ENCODE results near the gene MAN1C1. TPM values are rescaled to one million over a fixed set of nuclear protein-coding genes. Genes with fewer than 3 reads are reported as not detected.
A peak's percentile ranks its signal among the peaks of the same experiment; 100 is the strongest.

MAN1C1 gene
- total RNA-seq, 1 donor from 2014 or later = 6.6 TPM

GRCh38 chr1:25774206-25774803, 157.7 kb downstream of the MAN1C1 start:
- DNase-seq (ENCODE audit: low read depth) = no peak

- no peak for DNase-seq (ENCODE audit: low read depth)
Observed at GRCh38 chr1:25774921-25775771, 158.6 kb downstream of the MAN1C1 start.

GRCh38 chr1:25779388-25779787, 162.8 kb downstream of the MAN1C1 start:
- no peak for DNase-seq (ENCODE audit: low read depth)

- no peak for DNase-seq (ENCODE audit: low read depth)
Observed at GRCh38 chr1:25779894-25780293, 163.3 kb downstream of the MAN1C1 start.

- no peak for DNase-seq (ENCODE audit: low read depth)
Observed at GRCh38 chr1:25780318-25781129, 163.9 kb downstream of the MAN1C1 start.

GRCh38 chr1:25781130-25781433, 164.5 kb downstream of the MAN1C1 start:
- DNase-seq (ENCODE audit: low read depth) = no peak

GRCh38 chr1:25782608-25783201, 166.1 kb downstream of the MAN1C1 start:
- no peak for DNase-seq (ENCODE audit: low read depth)

GRCh38 chr1:25784575-25785051, 168.0 kb downstream of the MAN1C1 start:
- peak; percentile 68 for DNase-seq (ENCODE audit: low read depth)

GRCh38 chr1:25785333-25786067, 168.9 kb downstream of the MAN1C1 start:
- no peak for DNase-seq (ENCODE audit: low read depth)

- DNase-seq (ENCODE audit: low read depth) = peak; percentile 50
Observed at GRCh38 chr1:25786887-25787759, 170.5 kb downstream of the MAN1C1 start.

GRCh38 chr1:25787760-25788166, 171.2 kb downstream of the MAN1C1 start:
- no peak for DNase-seq (ENCODE audit: low read depth)

- DNase-seq (ENCODE audit: low read depth) = no peak
Observed at GRCh38 chr1:25790472-25790871, 173.9 kb downstream of the MAN1C1 start.

GRCh38 chr1:25792115-25792514, 175.5 kb downstream of the MAN1C1 start:
- peak; percentile 67 for DNase-seq (ENCODE audit: low read depth)

GRCh38 chr1:25793585-25794170, 177.1 kb downstream of the MAN1C1 start:
- DNase-seq (ENCODE audit: low read depth) = no peak

GRCh38 chr1:25794325-25794724, 177.7 kb downstream of the MAN1C1 start:
- DNase-seq (ENCODE audit: low read depth) = peak; percentile 97

GRCh38 chr1:25795211-25795610, 178.6 kb downstream of the MAN1C1 start:
- no peak for DNase-seq (ENCODE audit: low read depth)

- no peak for DNase-seq (ENCODE audit: low read depth)
Observed at GRCh38 chr1:25795946-25796810, 179.6 kb downstream of the MAN1C1 start.

GRCh38 chr1:25796811-25797458, 180.3 kb downstream of the MAN1C1 start:
- peak; percentile 84 for DNase-seq (ENCODE audit: low read depth)
